ENCODE measurements around the gene STAC3.

DNA sequence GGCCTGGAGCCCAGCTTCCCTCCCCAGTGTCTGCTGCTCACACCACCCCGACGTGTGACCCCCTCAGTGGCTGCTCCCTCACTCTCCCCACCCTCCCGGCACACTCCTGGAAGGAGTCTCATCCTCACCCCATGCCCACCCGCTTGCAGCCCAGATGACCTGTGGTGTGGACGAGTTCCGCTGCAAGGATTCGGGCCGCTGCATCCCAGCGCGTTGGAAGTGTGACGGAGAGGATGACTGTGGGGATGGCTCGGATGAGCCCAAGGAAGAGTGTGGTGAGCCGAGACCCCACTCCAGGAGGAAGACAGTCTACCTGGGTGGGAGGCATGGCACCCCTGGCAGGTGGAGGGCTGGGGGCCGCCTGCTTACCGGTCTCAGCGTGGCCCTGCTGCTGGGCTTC lies 49.4 kb downstream of the STAC3 start:
- TF ChIP-seq POLR2A (IDR thresholded peaks at IDR 0.05): no peak
- TF ChIP-seq, protein P1, sequence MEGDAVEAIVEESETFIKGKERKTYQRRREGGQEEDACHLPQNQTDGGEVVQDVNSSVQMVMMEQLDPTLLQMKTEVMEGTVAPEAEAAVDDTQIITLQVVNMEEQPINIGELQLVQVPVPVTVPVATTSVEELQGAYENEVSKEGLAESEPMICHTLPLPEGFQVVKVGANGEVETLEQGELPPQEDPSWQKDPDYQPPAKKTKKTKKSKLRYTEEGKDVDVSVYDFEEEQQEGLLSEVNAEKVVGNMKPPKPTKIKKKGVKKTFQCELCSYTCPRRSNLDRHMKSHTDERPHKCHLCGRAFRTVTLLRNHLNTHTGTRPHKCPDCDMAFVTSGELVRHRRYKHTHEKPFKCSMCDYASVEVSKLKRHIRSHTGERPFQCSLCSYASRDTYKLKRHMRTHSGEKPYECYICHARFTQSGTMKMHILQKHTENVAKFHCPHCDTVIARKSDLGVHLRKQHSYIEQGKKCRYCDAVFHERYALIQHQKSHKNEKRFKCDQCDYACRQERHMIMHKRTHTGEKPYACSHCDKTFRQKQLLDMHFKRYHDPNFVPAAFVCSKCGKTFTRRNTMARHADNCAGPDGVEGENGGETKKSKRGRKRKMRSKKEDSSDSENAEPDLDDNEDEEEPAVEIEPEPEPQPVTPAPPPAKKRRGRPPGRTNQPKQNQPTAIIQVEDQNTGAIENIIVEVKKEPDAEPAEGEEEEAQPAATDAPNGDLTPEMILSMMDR (IDR thresholded peaks at IDR 0.05): no peak
- TF ChIP-seq EP300 (IDR thresholded peaks at IDR 0.05): no peak
